Subcutaneous abdominal adipose tissue (tissue), 5 donors: ENCODE data around the gene ELF2.

Experiments
- H3K27ac ChIP-seq: one replicate; pipeline ENCODE4 v1.7.0; 2013; ENCODE audit warnings: low read depth, mild to moderate bottlenecking, inconsistent platforms, low read length, moderate library complexity
- H3K27me3 ChIP-seq, 5 donors: one replicate each; pipeline ENCODE4 v1.7.0; 2013; ENCODE audit warnings: low read length in 5 of 5, inconsistent platforms in 1 of 5; ENCODE audit not compliant: control insufficient read depth in 5 of 5, insufficient read depth in 4 of 5
- H3K36me3 ChIP-seq, 5 donors: one replicate each; pipeline ENCODE4 v1.7.0; 2013; ENCODE audit warnings: low read length in 5 of 5; ENCODE audit not compliant: control insufficient read depth in 5 of 5, insufficient read depth in 5 of 5
- H3K4me1 ChIP-seq, 5 donors: one replicate each; pipeline ENCODE4 v1.7.0; 2013; ENCODE audit warnings: low read length in 5 of 5, mild to moderate bottlenecking in 3 of 5, moderate library complexity in 1 of 5; ENCODE audit not compliant: control insufficient read depth in 5 of 5, insufficient read depth in 5 of 5
- H3K4me3 ChIP-seq, 5 donors: one replicate each; pipeline ENCODE4 v1.7.0; 2013; ENCODE audit warnings: low read length in 5 of 5, low read depth in 1 of 5
- H3K9ac ChIP-seq, 5 donors: one replicate each; pipeline ENCODE4 v1.7.0; 2013; ENCODE audit warnings: low read length in 5 of 5, mild to moderate bottlenecking in 4 of 5, moderate library complexity in 3 of 5
- H3K9me3 ChIP-seq, 5 donors: one replicate each; pipeline ENCODE4 v1.7.0; 2013; ENCODE audit warnings: low read length in 5 of 5; ENCODE audit not compliant: control insufficient read depth in 5 of 5
- donor health status: healthy.
- donor health status: healthy.
- donor health status: healthy.
- donor health status: healthy.
- donor health status: healthy.

The ELF2 gene

DNA sequence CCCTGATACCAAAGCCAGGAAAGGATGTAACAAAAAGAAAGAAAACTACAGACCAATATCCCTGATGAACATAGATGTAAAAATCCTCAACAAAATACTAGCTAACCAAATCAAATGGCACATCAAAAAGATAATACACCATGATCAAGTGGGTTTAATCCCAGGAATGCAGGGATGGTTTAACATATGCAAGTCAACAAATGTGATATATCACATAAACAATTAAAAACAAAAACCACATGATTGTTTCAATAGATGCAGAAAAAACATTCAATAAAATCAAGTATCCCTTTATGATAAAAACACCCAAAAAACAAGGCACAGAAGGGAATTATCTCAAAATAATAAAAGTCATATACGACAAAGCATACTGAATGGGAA is 31.5 kb downstream of the ELF2 start:
- Histone ChIP-seq H3K27ac (no peak overlapping the region), H3K9me3 (peaks cover 0 to 5% (median 0%) of the 10 kb centered on the region in 5 donors), H3K4me1 (peaks cover 0 to 28% (median 16%) of the 10 kb centered on the region in 5 donors), H3K36me3 (no peaks in the 10 kb centered on the region), H3K9ac (no peak overlapping the region), H3K27me3 (no peaks in the 10 kb centered on the region), H3K4me3 (no peak overlapping the region)

GRCh38 chr4:139144911-139145551 is 32.0 kb downstream of the ELF2 start:
- H3K9me3 ChIP-seq, result peaks cover 0 to 5% (median 0%) of the 10 kb centered on the region in 5 donors
- H3K4me3 ChIP-seq, result no peak overlapping the region
- no peaks in the 10 kb centered on the region for H3K27me3 ChIP-seq
- H3K9ac ChIP-seq, result no peak overlapping the region
- no peaks in the 10 kb centered on the region for H3K36me3 ChIP-seq
- no peak overlapping the region for H3K27ac ChIP-seq
- peaks cover 0 to 28% (median 16%) of the 10 kb centered on the region in 5 donors for H3K4me1 ChIP-seq

- Histone ChIP-seq H3K4me3 (no peak overlapping the region), H3K9ac (no peak overlapping the region), H3K9me3 (peaks cover 0 to 5% (median 0%) of the 10 kb centered on the region in 5 donors), H3K4me1 (peaks cover 0 to 28% (median 16%) of the 10 kb centered on the region in 5 donors), H3K36me3 (no peaks in the 10 kb centered on the region), H3K27ac (no peak overlapping the region), H3K27me3 (no peaks in the 10 kb centered on the region)
Measured at GRCh38 chr4:139144161-139144859, 32.7 kb downstream of the ELF2 start.

GRCh38 chr4:139142980-139143379 is 34.0 kb downstream of the ELF2 start:
- Histone ChIP-seq H3K9me3 (peaks cover 0 to 5% (median 0%) of the 10 kb centered on the region in 5 donors), H3K4me1 (peaks cover 0 to 28% (median 16%) of the 10 kb centered on the region in 5 donors), H3K27ac (no peak overlapping the region), H3K4me3 (no peak overlapping the region), H3K27me3 (no peaks in the 10 kb centered on the region), H3K36me3 (no peaks in the 10 kb centered on the region), H3K9ac (no peak overlapping the region)

DNA sequence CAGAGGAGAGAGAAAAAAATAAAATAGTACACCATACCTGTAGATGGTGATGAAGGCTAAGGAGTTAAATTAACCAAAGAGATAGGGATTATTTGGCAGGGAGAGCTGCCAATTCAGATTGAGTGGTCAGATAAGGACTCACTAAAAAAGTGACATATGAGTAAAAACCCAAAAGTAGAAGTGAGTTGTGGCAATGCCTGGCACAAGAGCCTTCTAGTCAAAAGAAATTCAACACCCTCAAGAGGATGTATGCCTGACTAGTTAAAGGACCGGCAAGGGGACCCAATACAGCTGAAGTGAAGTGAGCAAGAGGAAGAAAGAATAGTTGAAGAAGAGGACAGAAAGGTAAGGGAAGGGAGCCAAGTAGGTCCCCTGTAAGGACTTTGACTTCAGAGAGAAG is 34.9 kb downstream of the ELF2 start:
- H3K27me3 ChIP-seq, result no peaks in the 10 kb centered on the region
- no peak overlapping the region for H3K27ac ChIP-seq
- peaks cover 0 to 5% (median 0%) of the 10 kb centered on the region in 5 donors for H3K9me3 ChIP-seq
- no peak overlapping the region for H3K4me3 ChIP-seq
- H3K4me1 ChIP-seq, result peaks cover 0 to 30% (median 16%) of the 10 kb centered on the region in 5 donors
- no peak overlapping the region for H3K9ac ChIP-seq
- H3K36me3 ChIP-seq, result peaks cover 0 to 6% (median 3%) of the 10 kb centered on the region in 5 donors

DNA sequence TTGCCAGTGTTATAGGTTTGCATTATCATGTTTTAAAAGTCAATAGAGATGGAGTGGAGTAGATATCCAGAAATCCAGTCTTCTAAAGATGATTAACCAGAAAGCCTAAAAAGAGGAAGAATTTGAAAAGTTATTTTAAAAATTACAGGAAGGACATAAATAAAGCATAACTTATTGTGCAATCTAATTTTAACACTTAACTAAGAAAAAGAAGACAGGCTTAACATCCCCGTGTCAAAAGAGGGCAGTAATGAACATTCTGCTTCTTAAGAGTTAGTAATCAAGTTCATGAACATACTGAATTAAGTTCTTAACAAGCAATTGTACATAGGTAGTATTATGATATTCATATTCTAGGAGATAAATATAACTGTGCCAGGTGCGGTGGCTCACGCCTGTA is 39.3 kb downstream of the ELF2 start:
- Histone ChIP-seq H3K4me3 (no peak overlapping the region), H3K36me3 (peaks cover 0 to 18% (median 11%) of the 10 kb centered on the region in 5 donors), H3K27ac (no peak overlapping the region), H3K27me3 (no peaks in the 10 kb centered on the region), H3K4me1 (peaks cover 0 to 13% (median 0%) of the 10 kb centered on the region in 5 donors), H3K9me3 (no peaks in the 10 kb centered on the region), H3K9ac (no peak overlapping the region)

- no peak overlapping the region for H3K27ac ChIP-seq
Measured at GRCh38 chr4:139134403-139134802, 42.6 kb downstream of the ELF2 start.

DNA sequence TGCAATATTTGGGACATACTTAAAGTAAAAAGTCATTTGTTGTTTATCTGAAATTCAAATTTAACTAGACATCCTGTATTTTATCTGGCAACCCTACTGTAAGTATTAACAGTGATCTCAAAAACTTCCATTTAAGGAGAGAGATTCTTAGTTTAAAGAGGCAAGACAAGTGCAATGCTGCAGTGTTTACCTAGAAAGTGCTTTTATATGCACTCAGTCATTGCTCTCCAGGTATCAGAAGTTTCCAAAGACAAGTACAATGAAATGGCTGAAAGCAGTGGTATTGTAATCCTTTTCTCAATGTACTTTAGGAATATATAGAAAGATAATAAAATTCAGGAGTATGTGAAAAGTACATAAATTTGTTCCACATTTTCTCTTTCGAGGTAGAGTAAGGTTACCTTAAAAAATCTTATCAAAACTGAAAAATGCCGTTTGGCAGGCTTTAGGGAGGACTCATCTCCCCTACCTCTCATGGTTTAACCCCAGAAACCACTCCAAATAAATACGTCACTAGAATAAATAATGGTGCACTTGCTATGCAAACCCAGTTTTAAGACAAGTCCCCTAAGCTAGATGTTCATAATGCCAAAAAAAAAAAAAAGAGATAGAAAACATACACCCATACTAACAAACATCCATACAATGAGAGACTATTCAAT is 45.7 kb downstream of the ELF2 start:
- Histone ChIP-seq H3K9me3 (no peaks in the 10 kb centered on the region), H3K4me3 (no peak overlapping the region), H3K4me1 (no peaks in the 10 kb centered on the region), H3K27me3 (no peaks in the 10 kb centered on the region), H3K9ac (no peak overlapping the region), H3K27ac (no peak overlapping the region), H3K36me3 (peaks cover 0 to 20% (median 8%) of the 10 kb centered on the region in 5 donors)

More at GRCh38 chr4:139134403-139134802, 42.6 kb downstream of the ELF2 start:
- Histone ChIP-seq H3K27me3 (no peaks in the 10 kb centered on the region), H3K4me1 (peaks cover 0 to 2% (median 0%) of the 10 kb centered on the region in 5 donors), H3K9me3 (no peaks in the 10 kb centered on the region), H3K9ac (no peak overlapping the region), H3K36me3 (peaks cover 0 to 22% (median 11%) of the 10 kb centered on the region in 5 donors), H3K4me3 (no peak overlapping the region)

GRCh38 chr4:139129206-139129605 is 47.8 kb downstream of the ELF2 start:
- no peaks in the 10 kb centered on the region for H3K4me1 ChIP-seq
- H3K36me3 ChIP-seq, result peaks cover 0 to 19% (median 8%) of the 10 kb centered on the region in 5 donors
- no peak overlapping the region for H3K4me3 ChIP-seq
- H3K9me3 ChIP-seq, result no peaks in the 10 kb centered on the region
- no peak overlapping the region for H3K9ac ChIP-seq
- H3K27me3 ChIP-seq, result no peaks in the 10 kb centered on the region
- H3K27ac ChIP-seq, result no peak overlapping the region

DNA sequence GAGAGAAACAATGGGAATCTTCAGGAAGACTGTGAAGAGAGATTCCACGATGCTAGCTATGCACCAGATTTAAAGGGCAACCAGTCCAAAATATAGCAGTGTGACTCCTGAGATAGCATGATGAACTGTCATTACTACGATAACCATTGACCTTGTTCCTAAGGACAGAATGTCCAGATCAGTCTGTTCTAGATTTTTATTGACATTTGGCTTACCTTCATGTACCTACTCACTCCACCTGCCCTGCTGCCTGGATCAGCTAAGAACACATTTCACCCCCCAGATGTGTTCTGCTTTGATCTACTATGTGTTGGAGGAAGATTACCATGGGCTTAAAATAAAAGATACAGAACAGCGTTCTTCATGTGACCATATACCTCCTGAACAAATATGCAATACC is 50.1 kb downstream of the ELF2 start:
- Histone ChIP-seq H3K27ac (no peak overlapping the region), H3K4me1 (no peaks in the 10 kb centered on the region), H3K27me3 (no peaks in the 10 kb centered on the region), H3K9me3 (no peaks in the 10 kb centered on the region), H3K4me3 (no peak overlapping the region), H3K9ac (no peak overlapping the region), H3K36me3 (peaks cover 0 to 22% (median 0%) of the 10 kb centered on the region in 5 donors)
